ENCODE results near the gene TMEM161A.

GRCh38 chr19:19077103-19077502, 61.2 kb downstream of the TMEM161A start:
- TF ChIP-seq CTCF (IDR thresholded peaks at IDR 0.05; ENCODE audit: low read depth, low read length) (no peak), EZH2phosphoT487 (IDR thresholded peaks at IDR 0.05; ENCODE audit: low read depth) (no peak)

All from OCI-LY3 (cell line).